Fibroblast of villous mesenchyme (primary cell): ENCODE measurements around the gene PPP1R14D. TPM values are rescaled to one million over a fixed set of nuclear protein-coding genes. Genes with fewer than 3 reads are reported as not detected.

Experiments
- DNase-seq: peaks from one replicate; pipeline ENCODE4 v3.0.0-alpha.2; 2010; ENCODE audit warnings: low read depth
- H3K4me3 ChIP-seq: 2 replicates; pipeline ENCODE4 v1.5.1; 2011; ENCODE audit warnings: low read depth, mild to moderate bottlenecking, low read length
- total RNA-seq: library from RNA; depleted of rRNA; stranded (reverse); fragments of >200 nt; gene quantifications from 2 replicates; pipeline ENCODE4 v1.2.3, GENCODE V29; 2012
- TF ChIP-seq, protein P1 (sequence below): IDR thresholded peaks from 2 replicates; pipeline ENCODE4 v1.5.1; 2012; ENCODE audit warnings: low read depth, mild to moderate bottlenecking, low read length; ENCODE audit not compliant: insufficient read depth

The PPP1R14D gene
- total RNA-seq, 1 donor: not detected

DNA sequence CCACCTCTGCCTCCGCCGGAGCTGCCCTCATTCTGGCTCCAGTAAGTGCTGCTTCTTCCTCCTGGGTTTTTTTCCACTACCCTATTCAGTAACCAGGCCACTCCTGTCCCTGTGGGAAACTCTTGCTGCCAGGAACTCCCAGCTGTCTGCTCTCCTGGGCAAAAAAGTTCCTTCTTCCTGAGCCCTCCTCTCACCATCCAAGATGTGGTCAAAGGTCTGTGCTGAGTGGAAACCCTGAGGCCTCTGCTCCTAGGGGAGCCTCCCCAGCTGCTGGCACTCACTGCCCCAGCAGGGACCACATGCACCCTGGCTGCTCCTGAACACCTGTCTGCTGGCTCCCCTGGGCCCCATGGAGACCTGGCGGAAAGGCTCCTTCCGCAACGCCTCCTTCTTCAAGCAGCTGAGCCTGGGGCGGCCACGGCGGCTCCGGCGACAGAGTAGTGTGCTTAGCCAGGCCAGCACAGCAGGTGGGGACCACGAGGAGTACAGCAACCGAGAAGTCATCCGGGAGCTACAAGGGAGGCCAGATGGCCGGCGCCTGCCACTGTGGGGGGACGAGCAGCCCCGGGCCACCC is 58.3 kb downstream of the PPP1R14D start:
- DNase-seq: no peak
- TF ChIP-seq, protein P1, sequence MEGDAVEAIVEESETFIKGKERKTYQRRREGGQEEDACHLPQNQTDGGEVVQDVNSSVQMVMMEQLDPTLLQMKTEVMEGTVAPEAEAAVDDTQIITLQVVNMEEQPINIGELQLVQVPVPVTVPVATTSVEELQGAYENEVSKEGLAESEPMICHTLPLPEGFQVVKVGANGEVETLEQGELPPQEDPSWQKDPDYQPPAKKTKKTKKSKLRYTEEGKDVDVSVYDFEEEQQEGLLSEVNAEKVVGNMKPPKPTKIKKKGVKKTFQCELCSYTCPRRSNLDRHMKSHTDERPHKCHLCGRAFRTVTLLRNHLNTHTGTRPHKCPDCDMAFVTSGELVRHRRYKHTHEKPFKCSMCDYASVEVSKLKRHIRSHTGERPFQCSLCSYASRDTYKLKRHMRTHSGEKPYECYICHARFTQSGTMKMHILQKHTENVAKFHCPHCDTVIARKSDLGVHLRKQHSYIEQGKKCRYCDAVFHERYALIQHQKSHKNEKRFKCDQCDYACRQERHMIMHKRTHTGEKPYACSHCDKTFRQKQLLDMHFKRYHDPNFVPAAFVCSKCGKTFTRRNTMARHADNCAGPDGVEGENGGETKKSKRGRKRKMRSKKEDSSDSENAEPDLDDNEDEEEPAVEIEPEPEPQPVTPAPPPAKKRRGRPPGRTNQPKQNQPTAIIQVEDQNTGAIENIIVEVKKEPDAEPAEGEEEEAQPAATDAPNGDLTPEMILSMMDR: no peak
- H3K4me3 ChIP-seq: no peak overlapping the region

DNA sequence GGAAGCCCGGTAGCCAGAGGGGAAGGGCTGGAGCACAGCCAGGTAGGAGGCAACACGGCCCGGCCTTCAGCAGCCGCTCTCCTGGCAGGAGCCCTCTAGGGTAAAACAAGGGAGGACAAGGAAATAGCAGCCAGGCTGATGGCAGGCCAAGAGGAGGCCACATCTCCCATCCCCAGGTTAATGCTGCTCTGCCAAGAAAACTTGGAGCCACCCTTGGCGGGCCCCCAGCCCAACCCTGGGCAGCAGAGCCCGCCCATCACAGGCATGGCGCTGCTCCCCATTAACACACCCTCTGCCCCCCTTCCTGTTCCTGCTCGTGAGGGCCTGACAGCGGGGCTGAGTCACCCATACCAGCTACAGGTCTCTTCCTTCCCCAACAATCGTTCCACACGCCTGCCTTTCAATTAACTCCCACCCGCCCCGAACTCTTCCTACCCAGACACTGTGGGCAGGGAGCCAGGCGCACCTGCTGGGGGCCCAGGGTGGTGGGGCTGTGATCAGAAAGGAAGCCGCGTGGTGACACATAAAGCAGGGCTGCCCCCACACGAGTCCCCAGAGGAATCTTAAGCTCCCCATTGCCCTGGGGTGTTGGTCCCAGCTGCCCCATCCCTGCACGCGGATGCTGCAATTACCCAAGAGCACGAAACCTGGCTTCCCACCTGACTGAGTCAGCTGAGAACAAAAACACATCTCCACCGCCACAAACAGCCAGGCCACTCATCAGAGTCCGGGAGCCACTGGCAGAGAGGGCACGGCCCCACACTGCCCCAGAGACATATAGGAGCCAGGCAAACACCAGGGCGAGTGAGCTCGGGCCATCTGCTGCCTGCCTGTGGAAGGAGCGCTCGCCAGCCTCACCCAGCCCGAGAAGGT is 59.0 kb downstream of the PPP1R14D start, which contains the start of gene C15orf62:
C15orf62 (plus strand) TSS at position 707 of the 873 bp plus-strand sequence. CDS start 516 bp downstream, outside the sequence.
- TF ChIP-seq, protein P1: no peak
- DNase-seq: no peak
- no peak within 1 kb of the TSS for H3K4me3 ChIP-seq

DNA sequence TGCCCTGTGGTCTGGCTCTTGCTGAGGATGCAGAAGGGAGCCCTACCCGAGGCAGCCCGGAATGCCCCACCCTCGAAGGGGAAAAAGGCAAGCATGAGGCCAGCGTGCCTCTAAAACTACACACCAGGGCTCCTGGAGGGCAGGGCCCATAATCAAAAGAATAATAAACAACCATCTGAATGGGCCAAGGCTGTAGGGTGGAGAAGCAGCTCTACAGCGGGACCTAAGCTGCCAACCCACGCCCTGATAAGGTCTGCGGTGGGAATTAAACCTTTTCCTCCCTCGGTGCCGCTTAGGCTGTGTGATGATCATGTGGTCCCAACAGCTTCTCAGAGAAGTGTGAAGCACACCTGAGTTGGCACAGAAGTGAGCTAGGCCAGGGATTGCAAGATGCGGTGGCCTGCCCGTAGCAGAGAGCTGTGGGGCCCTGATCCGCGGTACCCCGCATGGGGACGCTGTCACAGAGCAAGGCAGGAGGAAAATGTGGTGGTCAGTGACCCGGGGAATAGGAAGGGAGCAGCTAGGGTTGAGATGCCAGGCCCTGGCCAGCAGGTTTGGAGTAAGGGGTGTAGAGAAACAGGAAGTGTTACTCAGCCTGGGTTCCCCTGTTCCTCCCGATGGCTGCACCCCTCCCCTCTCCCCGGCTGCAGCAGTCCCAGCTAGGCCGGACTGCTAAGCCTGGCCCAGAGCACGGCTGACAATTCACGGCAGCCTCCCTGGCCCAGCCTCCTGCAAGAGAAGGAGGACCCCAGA is 59.8 kb downstream of the PPP1R14D start:
- no peak for DNase-seq
- TF ChIP-seq, protein P1: no peak
- no peak overlapping the region for H3K4me3 ChIP-seq

DNA sequence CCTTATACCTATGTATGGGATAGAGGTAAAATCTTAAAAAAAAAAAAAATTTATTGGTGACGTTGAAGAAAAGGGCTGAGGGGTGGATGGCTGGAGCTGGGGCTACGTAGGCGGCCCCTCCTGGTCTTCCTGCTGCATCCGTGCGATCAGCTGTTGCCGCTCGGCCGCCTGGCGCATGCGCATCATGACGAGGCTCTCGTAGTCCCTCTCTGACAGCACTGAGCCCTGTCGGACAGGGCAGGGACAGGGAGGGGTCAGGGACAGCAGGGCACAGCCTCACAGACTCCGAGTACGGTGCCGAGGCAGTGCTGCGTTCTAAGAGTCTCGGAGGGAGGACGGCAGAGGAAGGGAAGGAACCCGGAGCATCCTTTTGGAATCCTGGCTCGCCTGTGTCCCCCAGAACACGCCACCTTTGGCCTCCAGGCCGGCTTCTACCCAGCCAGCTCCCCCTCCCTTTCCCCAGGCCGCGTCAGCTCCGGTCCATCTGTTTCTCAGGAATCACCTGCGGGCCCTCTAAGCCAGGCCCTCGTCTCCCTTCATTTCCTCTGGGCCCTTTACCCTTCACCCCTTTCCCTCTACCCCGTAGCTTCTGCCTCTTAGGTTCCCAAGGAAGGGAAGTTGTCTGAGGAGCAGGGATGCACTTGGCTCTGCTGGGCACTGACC is 60.5 kb downstream of the PPP1R14D start:
- DNase-seq: no peak
- TF ChIP-seq, protein P1: no peak
- no peak overlapping the region for H3K4me3 ChIP-seq

DNA sequence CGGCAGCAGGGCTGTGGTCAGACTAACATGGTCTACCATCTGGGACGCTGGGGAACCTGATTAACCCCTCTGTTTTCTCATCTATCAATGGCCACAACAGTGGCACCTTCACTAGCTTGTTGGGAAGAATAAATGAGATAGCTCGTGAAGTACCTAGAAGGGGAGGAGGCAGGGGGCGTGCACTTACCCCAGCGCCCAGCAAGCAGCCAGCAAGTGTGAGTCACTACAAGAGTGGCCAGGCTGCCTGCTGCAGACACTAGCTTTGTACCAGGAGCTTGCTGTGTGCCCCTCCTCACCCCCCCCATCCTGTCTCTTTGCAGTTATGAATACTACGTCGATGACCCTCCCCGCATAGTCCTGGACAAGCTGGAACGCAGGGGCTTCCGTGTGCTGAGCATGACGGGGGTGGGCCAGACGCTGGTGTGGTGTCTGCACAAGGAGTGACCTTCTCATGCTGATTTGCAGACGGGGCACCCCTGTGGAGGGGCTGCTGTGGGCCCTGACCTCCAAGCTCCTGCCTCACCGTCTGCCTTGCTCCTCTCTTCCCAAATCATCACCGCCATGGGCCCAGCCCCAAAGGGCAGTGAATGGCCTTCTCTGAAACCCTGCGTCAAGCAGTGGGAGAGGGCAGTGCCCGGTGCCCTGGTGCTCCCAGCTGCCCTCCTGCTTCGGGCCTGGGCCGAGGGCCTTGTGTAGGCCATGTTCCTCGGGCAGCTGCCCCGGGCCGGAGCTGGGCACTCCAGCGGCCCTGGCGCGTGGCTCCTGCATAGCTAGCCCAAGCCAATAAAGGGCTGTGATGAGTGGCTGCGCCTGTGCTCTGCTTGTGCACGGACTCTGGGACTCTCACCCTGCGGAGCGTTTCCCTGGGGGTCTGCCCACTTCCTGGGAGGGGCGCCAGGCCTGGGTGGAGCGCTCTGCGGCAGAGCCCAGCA is 61.3 kb downstream of the PPP1R14D start:
- no peak for DNase-seq
- TF ChIP-seq, protein P1: no peak
- H3K4me3 ChIP-seq: no peak overlapping the region
